ENCODE data around the gene CD160. TPM values are rescaled to one million over a fixed set of nuclear protein-coding genes. Genes with fewer than 3 reads are reported as not detected.
"Not testable (repeated sequence)": the region's sequence is repeated elsewhere in the genome, so short reads cannot be mapped to it uniquely, and the experiment has no call there.

The CD160 gene
- total and polyA plus RNA-seq, 2 of the 4 experiments (the other 2 are of a cell fraction) = not detected

DNA sequence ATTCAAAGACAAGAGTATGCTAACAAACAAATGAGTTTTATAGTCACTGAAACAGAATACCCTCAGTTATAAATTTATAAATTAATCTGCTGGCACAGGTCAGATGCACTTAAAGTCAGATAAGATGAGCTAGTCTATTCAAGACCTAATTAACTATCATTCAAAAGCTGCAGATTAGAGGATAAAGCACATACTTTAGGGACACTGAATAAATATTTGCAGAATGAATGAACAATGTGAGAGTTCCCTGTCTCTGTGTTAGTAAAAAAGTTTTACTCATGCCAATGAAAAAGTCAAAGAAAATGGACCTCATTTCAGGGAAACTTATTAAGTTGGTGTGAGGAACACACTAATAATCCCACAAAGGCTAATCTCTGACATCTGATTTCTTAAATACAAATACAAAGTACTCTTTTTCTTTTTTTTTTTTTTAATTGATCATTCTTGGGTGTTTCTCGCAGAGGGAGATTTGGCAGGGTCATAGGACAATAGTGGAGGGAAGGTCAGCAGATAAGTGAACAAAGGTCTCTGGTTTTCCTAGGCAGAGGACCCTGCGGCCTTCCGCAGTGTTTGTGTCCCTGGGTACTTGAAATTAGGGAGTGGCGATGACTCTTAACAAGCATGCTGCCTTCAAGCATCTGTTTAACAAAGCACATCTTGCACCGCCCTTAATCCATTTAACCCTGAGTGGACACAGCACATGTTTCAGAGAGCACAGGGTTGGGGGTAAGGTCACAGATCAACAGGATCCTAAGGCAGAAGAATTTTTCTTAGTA, 46.5 kb downstream of the CD160 start:
- H2BK5ac ChIP-seq (ENCODE audit: low read depth, low read length, poor library complexity, severe bottlenecking); in situ Hi-C loops (cut with MboI; ENCODE audit: low sequenced_read_pairs); H3K27ac ChIP-seq (ENCODE audit: insufficient read depth, low read length); H3K23ac ChIP-seq (ENCODE audit: low read depth, low read length); H3K4ac ChIP-seq (ENCODE audit: low read depth, low read length); POLR2A ChIA-PET (ENCODE audit: unreplicated experiment); H3K14ac ChIP-seq (replicated peaks; ENCODE audit: low read depth, low read length); H2AK5ac ChIP-seq (ENCODE audit: low read depth, low read length); dilution Hi-C loops (cut with HindIII; ENCODE audit: low sequenced_read_pairs, unreplicated experiment); H4K5ac ChIP-seq (ENCODE audit: low read depth, low read length); CTCF ChIA-PET; intact Hi-C loops (cut with micrococcal nuclease); H3K18ac ChIP-seq (ENCODE audit: low read depth, low read length); H3K9ac ChIP-seq (ENCODE audit: low read depth, low read length); H4K20me1 ChIP-seq (ENCODE audit: insufficient read depth, low read length); H2BK20ac ChIP-seq (ENCODE audit: low read depth, low read length); H3K27me3 ChIP-seq (ENCODE audit: control insufficient read depth, insufficient read depth, low read length); H2AFZ ChIP-seq (replicated peaks; ENCODE audit: low read length, poor library complexity); H2BK120ac ChIP-seq (ENCODE audit: low read depth, low read length); H2BK15ac ChIP-seq (ENCODE audit: low read depth, low read length); BruUV-seq (replicated peaks); H3K4me1 ChIP-seq (ENCODE audit: control insufficient read depth, insufficient read depth, low read length); DNase-seq; H4K8ac ChIP-seq (ENCODE audit: low read depth in 2 of 2, low read length in 2 of 2); H3K9me3 ChIP-seq (ENCODE audit: control insufficient read depth, insufficient read depth, low read length); H3K9me1 ChIP-seq (ENCODE audit: insufficient read depth, low read length); ATAC-seq (ENCODE audit: low read depth); H3K4me2 ChIP-seq (ENCODE audit: low read depth, low read length); H2AK9ac ChIP-seq (replicated peaks; ENCODE audit: low read depth, low read length, poor library complexity); H3K56ac ChIP-seq (ENCODE audit: extremely low read depth, insufficient read depth, low read length); H3K4me3 ChIP-seq (ENCODE audit: insufficient read depth, low read depth, low read length); H4K91ac ChIP-seq (ENCODE audit: insufficient read depth, low read depth, low read length): not testable (repeated sequence)
- Histone ChIP-seq H3K79me1 (ENCODE audit: low read depth in 1 of 2, low read length in 2 of 2) (peaks cover 9 to 26% of the 10 kb centered on the region in 2 experiments; a peak in 3 of 4 replicates), H3K36me3 (ENCODE audit: control insufficient read depth, insufficient read depth, low read length) (peaks cover 12% of the 10 kb centered on the region)
- no CpG with 5 or more reads among the region's 5 CpGs for WGBS, 2 experiments (ENCODE audit: extremely low coverage in 2 of 2, insufficient read length in 1 of 2)

DNA sequence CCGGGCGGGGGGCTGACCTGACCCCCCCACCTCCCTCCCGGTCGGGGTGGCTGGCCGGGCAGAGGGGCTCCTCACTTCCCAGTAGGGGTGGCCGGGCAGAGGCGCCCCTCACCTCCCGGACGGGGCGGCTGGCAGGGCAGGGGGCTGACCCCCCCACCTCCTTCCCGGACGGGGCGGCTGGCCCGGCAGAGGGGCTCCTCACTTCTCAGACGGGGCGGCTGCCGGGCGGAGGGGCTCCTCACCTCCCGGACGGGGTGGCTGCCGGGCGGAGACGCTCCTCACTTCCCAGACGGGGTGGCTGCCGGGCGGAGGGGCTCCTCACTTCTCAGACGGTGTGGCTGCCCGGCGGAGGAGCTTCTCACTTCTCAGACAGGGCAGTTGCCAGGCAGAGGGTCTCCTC, 47.6 kb downstream of the CD160 start:
- not testable (repeated sequence) for H3K4me1 ChIP-seq (ENCODE audit: control insufficient read depth, insufficient read depth, low read length)

More for the DNA sequence above, 47.6 kb downstream of the CD160 start:
- WGBS, 2 experiments (ENCODE audit: extremely low coverage in 2 of 2, insufficient read length in 1 of 2) = 96% methylated on average over 8 of the region's 29 CpGs; no CpG with 5 or more reads in 1 of the 2 experiments
- H3K56ac ChIP-seq (ENCODE audit: extremely low read depth, insufficient read depth, low read length); DNase-seq; CTCF ChIA-PET; H3K4me2 ChIP-seq (ENCODE audit: low read depth, low read length); H3K27ac ChIP-seq (ENCODE audit: insufficient read depth, low read length); H3K9ac ChIP-seq (ENCODE audit: low read depth, low read length); H3K27me3 ChIP-seq (ENCODE audit: control insufficient read depth, insufficient read depth, low read length); POLR2A ChIA-PET (ENCODE audit: unreplicated experiment); in situ Hi-C loops (cut with MboI; ENCODE audit: low sequenced_read_pairs); intact Hi-C loops (cut with micrococcal nuclease); H3K14ac ChIP-seq (replicated peaks; ENCODE audit: low read depth, low read length); H2BK120ac ChIP-seq (ENCODE audit: low read depth, low read length); H3K4me3 ChIP-seq (ENCODE audit: insufficient read depth, low read depth, low read length); ATAC-seq (ENCODE audit: low read depth); H2AK9ac ChIP-seq (replicated peaks; ENCODE audit: low read depth, low read length, poor library complexity); H3K23ac ChIP-seq (ENCODE audit: low read depth, low read length); H4K8ac ChIP-seq (ENCODE audit: low read depth in 2 of 2, low read length in 2 of 2); H4K20me1 ChIP-seq (ENCODE audit: insufficient read depth, low read length); H3K9me1 ChIP-seq (ENCODE audit: insufficient read depth, low read length); BruUV-seq (replicated peaks); H2AFZ ChIP-seq (replicated peaks; ENCODE audit: low read length, poor library complexity); H4K5ac ChIP-seq (ENCODE audit: low read depth, low read length); H2BK5ac ChIP-seq (ENCODE audit: low read depth, low read length, poor library complexity, severe bottlenecking); H3K4ac ChIP-seq (ENCODE audit: low read depth, low read length); H3K9me3 ChIP-seq (ENCODE audit: control insufficient read depth, insufficient read depth, low read length); dilution Hi-C loops (cut with HindIII; ENCODE audit: low sequenced_read_pairs, unreplicated experiment); H3K18ac ChIP-seq (ENCODE audit: low read depth, low read length); H2BK20ac ChIP-seq (ENCODE audit: low read depth, low read length); H2AK5ac ChIP-seq (ENCODE audit: low read depth, low read length); H4K91ac ChIP-seq (ENCODE audit: insufficient read depth, low read depth, low read length); H2BK15ac ChIP-seq (ENCODE audit: low read depth, low read length): not testable (repeated sequence)
- peaks cover 8 to 27% of the 10 kb centered on the region in 2 experiments; a peak in 3 of 4 replicates for H3K79me1 ChIP-seq (ENCODE audit: low read depth in 1 of 2, low read length in 2 of 2)
- peaks cover 12% of the 10 kb centered on the region for H3K36me3 ChIP-seq (ENCODE audit: control insufficient read depth, insufficient read depth, low read length)
